ENCODE measurements around the gene UPK3BL2.
"Not testable (repeated sequence)": the region's sequence is repeated elsewhere in the genome, so short reads cannot be mapped to it uniquely, and the experiment has no call there.

GRCh38 chr7:102550808-102551422 is 7.4 kb upstream of the UPK3BL2 start, which contains the start of gene SPDYE2:
- not testable (repeated sequence) for TF ChIP-seq CTCF (IDR thresholded peaks at IDR 0.05; ENCODE audit: poor library complexity); EZH2phosphoT487 (IDR thresholded peaks at IDR 0.05; ENCODE audit: low read depth, severe bottlenecking, unreplicated experiment)

Measured in hepatocyte (in vitro differentiated cells).